IMR-90 (cell line): Measurements from ENCODE around the gene CAMTA1.

Experiments used
- BHLHE40 ChIP-seq: fragments of 150-350 bp; IDR thresholded peaks from 2 replicates; pipeline ENCODE4 v1.6.1; 2016; ENCODE audit warnings: mild to moderate bottlenecking, low read depth, low read length
- MAFK ChIP-seq: IDR thresholded peaks from 2 replicates; pipeline ENCODE4 v1.6.1; 2012; ENCODE audit warnings: low read depth, low read length, improper control_type of control experiment
- POLR2A ChIP-seq: IDR thresholded peaks from 2 replicates; pipeline ENCODE4 v1.6.1; 2012; ENCODE audit warnings: mild to moderate bottlenecking, low read depth, low read length
- RAD21 ChIP-seq: IDR thresholded peaks from 2 replicates; pipeline ENCODE4 v1.6.1; 2012; ENCODE audit warnings: low read length, improper control_type of control experiment
- TF ChIP-seq, protein P1 (sequence below): conservative IDR thresholded peaks from 2 replicates; pipeline ENCODE4 v1.5.1; 2012; ENCODE audit warnings: mild to moderate bottlenecking, low read depth, low read length, improper control_type of control experiment

DNA sequence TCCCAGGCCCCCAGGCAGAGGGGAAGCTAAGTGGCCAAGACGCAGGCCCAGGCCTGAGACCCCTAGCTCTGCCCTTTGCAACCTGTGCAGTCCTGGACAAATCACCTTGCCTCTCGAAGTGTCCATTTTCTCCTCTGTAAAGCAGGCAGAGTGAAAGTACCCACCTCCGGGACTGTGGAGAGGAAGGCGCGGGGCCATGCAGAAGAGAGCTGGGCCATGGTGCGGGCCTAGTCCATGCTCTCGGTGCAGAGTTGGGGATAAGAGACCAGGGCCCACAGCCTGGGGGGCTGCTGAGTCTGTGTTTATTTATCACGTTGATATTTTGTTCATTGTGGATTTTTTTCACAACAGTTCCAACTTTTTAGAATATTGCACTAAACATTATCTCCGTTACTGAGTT is 825.7 kb downstream of the CAMTA1 start:
- TF ChIP-seq, protein P1, sequence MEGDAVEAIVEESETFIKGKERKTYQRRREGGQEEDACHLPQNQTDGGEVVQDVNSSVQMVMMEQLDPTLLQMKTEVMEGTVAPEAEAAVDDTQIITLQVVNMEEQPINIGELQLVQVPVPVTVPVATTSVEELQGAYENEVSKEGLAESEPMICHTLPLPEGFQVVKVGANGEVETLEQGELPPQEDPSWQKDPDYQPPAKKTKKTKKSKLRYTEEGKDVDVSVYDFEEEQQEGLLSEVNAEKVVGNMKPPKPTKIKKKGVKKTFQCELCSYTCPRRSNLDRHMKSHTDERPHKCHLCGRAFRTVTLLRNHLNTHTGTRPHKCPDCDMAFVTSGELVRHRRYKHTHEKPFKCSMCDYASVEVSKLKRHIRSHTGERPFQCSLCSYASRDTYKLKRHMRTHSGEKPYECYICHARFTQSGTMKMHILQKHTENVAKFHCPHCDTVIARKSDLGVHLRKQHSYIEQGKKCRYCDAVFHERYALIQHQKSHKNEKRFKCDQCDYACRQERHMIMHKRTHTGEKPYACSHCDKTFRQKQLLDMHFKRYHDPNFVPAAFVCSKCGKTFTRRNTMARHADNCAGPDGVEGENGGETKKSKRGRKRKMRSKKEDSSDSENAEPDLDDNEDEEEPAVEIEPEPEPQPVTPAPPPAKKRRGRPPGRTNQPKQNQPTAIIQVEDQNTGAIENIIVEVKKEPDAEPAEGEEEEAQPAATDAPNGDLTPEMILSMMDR = no peak
- TF ChIP-seq POLR2A (no peak), BHLHE40 (no peak), RAD21 (no peak), MAFK (no peak)
